Measurements from ENCODE around the gene DMRTC2.

DNA sequence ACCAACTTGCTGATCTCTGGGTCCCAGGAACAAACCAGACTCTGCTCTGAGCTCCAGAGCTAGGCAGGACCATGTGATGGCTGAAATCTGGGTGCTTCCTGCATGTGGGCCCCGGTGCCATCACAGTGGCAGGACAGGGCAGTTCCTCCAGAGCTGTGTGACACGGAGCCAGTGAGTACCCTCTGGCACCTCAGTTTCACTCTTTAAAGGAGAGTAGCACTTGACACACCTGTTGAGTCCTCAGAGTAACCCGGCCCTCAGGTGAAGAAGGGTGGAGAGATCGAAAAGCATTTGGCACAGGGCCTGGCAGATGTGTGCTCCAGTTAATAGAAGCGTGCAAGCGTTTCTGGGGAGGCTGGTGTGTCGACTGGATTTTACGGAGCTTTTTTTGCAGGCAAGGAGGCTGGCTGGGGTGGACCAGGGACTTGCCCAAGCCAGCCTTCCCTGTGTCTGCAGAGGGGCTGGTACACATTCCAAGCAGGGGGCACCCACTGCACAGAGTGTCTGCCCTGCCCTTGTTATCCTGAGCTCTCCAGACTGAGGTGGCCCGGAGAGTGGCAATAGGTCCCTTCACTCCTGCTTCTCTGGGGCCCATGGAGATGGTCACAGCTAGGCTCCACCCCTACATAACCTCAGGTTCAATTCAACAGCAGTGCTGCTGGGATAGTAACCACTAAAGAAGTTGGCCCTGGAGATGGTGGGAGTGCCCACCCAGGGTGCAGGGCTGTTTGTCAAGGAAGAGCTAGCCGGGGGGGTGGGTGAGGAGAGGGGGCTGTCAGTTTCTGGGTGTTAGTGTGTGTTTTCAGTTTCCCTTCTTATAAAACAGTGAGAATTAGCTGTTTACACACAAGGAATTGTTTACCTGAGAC lies 23.5 kb downstream of the DMRTC2 start:
- TF ChIP-seq KDM5A (IDR thresholded peaks at IDR 0.05; ENCODE audit: low read length) (no peak), CREB1 (IDR thresholded peaks at IDR 0.05) (no peak)
- TF ChIP-seq, protein P1, sequence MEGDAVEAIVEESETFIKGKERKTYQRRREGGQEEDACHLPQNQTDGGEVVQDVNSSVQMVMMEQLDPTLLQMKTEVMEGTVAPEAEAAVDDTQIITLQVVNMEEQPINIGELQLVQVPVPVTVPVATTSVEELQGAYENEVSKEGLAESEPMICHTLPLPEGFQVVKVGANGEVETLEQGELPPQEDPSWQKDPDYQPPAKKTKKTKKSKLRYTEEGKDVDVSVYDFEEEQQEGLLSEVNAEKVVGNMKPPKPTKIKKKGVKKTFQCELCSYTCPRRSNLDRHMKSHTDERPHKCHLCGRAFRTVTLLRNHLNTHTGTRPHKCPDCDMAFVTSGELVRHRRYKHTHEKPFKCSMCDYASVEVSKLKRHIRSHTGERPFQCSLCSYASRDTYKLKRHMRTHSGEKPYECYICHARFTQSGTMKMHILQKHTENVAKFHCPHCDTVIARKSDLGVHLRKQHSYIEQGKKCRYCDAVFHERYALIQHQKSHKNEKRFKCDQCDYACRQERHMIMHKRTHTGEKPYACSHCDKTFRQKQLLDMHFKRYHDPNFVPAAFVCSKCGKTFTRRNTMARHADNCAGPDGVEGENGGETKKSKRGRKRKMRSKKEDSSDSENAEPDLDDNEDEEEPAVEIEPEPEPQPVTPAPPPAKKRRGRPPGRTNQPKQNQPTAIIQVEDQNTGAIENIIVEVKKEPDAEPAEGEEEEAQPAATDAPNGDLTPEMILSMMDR (IDR thresholded peaks at IDR 0.05; ENCODE audit: control extremely low read depth in 1 of 3, insufficient read depth in 1 of 3, low read depth in 1 of 3, low read length in 3 of 3), result no peak
